ENCODE results near the gene ZNF215.
"Not testable (repeated sequence)": the region's sequence is repeated elsewhere in the genome, so short reads cannot be mapped to it uniquely, and the experiment has no call there.

ZNF215 gene

DNA sequence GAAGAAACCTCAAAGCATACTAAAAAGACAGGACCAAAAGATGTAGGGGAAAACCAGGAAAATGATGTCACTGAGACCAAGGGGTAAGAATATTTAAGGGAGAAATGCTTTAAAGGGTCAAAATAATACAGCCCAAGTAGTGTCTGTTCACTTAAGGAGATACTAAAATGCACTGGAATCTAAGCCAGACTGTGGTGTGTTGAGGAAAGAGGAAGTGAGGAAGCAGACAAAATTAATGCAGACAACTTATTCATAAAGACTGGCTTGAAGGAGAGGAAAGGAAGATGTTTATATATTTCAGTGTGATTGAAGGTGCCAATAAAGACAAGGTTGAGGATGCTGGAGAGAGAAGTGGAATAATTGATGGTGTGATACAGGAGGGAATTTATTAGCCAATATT lies 15.7 kb downstream of the ZNF215 start:
- no peak for DNase-seq (ENCODE audit: low read depth)

DNA sequence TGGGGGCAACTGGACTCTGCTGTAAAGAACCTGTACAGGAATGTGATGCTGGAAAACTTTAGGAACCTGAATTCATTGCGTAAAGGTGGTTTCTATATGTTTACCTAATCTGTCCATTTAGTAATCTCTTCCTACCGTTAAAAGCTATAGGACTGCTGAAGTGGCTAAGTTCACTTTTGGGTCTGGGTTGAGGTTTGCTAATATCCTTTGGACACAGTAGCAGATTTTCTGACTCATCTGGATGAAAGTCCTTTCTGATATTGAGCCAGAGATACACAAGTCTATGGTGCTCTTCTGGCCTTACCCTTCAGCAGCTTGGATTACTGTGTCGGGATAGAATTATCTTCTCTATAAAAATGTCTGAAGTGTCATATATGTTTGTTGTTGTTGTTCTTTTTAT lies 16.9 kb downstream of the ZNF215 start:
- no peak for DNase-seq (ENCODE audit: low read depth)

DNA sequence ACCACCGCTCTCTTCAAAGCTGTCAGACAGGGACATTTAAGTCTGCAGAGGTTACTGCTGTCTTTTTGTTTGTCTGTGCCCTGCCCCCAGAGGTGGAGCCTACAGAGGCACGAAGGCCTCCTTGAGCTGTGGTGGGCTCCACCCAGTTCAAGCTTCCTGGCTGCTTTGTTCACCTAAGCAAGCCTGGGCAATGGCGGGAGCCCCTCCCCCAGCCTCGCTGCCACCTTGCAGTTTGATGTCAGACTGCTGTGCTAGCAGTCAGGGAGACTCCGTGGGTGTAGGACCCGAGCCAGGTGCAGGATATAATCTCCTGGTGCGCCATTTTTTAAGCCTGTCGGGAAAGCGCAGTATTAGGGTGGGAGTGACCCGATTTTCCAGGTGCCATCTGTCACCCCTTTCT lies 28.0 kb downstream of the ZNF215 start:
- DNase-seq (ENCODE audit: low read depth), result not testable (repeated sequence)

DNA sequence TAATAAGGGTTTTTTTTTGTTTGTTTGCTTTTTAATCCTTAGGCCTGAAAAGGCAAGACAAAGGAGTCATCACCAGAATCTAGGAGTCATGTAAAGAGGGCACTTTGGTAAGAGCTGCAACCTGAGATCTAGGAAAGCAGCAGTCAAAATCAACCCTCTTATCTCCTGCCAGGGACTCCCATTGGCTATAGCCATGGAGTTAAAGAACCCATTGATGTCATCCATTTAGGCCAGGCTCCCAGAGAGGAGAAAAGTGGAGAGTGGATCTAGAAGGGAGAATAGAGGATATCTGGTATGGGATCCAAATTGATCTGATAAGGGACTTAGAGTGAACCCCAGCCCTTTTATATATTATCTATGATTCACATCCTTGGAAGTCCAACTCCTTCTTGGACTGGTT lies 35.9 kb downstream of the ZNF215 start:
- no peak for DNase-seq (ENCODE audit: low read depth)

DNA sequence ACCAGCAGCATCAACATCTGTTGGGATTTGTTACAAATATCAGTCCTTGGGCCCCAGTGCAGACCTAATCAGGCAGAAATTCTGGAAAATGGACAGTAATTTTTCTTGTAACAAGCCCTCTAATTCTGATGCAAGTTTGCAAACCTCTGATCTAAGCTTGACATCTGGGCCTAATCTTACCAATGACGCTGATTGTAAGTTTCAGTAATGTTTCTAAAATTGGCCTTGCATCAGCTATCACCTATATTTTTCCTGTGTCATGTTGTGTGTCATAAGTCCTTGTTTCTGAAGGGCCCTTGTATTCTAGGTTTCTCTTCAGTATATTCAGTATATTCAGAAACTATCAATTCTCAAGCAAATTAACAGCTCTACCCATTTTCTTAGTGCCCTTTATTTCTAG lies 36.4 kb downstream of the ZNF215 start:
- DNase-seq (ENCODE audit: low read depth), result no peak

DNA sequence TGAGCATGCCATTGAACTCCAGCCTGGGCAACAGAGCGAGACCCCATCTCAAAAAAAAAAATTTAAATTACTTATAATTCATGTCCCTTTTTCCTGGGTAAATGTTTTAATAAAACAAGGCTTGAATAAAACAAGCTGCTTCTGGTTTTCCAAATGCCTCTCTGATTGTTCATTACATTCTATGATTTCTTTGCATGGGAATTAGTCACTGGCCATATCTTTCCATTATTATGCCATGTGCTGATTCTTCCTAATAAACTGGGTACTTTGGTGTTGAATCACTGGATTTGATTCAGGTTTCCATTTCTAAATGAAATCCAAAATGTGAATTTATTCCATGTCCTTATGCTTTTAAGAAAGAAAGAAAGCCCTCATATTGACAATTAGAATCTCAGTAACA lies 42.6 kb downstream of the ZNF215 start:
- DNase-seq (ENCODE audit: low read depth), result no peak

DNA sequence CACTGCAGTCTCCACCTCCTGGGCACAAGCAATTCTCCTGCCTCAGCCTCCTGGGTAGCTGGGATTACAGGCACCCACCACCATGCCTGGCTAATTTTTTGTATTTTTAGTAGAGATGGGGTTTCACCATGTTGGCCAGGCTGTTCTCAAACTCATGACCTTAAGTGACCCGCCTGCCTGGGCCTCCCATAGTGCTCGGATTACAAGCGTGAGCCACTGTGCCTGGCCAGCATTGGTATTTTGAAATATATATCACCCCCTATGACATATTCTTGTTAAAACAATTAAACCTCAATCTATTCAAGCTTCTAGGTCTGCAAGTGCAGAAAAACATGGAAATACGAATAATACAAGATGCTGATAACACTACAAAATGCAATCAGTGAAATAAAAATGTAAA lies 43.6 kb downstream of the ZNF215 start:
- DNase-seq (ENCODE audit: low read depth), result not testable (repeated sequence)

DNA sequence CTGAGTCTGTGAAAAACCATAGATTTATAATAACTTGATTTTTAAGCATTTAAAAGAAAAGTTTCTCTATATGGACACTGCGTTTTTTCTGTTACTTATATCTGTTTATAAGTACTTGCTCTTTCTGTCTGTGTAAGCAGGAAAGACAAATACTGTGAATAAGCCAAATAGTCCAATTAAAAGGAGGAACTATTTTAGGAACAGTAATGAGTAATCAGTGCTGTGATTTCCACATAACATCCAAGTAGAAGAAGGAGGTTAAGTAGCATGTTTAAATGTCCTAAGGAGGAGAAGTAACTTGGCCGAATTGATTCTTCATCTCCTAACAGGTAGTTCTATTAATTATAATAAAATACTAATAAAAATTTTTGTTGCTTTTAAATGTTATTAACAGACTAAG lies 53.1 kb downstream of the ZNF215 start:
- DNase-seq (ENCODE audit: low read depth), result no peak

DNA sequence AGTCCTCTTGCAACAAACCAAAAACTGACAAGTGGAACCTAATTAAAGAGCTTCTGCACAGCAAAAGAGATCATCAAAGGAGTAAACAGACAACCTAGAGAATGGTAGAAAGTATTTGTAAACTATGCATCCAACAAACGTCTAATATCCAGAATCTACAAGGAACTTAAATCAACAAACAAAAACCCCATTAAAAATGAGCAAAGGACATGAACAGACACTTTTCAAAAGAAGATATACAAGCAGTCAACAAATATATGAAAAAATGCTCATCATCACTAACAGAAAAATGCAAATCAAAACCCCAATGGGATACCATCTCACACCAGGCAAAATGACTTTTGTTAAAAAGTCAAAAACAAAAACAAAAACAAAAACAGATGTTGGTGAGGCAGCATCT lies 60.3 kb downstream of the ZNF215 start:
- DNase-seq (ENCODE audit: low read depth), result no peak

DNA sequence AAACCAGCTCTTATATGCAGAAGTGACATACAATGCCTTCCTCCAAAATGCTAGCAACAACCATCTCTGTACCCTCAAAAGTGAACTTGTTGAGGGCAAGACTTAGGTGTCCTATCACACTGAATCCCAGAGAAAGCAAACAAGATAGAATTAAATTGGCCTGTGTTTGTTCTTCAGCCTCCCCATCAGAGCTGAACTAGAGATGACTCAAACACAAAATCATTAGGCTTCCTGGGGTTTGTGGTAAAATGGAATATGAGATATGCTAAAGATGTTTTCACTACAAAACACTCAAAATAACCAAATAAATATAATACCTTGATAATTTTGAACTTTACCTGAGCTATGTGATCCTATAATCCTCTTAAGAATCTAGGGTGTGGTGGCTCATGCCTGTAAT lies 62.3 kb downstream of the ZNF215 start:
- no peak for DNase-seq (ENCODE audit: low read depth)

DNA sequence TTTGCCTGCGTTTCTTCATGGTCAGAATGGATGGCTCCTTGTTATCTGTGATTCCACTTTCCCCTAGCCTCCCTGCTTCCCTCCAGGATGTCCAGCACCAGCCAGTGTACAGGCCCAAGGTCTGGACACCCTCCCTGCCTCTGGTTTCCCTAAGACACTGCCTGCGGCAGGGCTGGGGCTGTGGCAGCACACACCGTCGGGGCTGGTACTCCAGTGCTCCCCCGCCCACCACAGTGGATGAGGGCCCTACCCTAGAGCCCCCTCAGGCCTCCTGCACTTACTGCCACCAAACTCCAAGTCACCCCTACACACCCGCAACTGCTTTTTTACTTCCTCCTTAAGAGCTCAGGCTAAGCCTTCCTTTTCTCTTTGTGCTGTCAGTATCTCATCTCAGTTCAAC lies 65.0 kb downstream of the ZNF215 start:
- no peak for DNase-seq (ENCODE audit: low read depth)

DNA sequence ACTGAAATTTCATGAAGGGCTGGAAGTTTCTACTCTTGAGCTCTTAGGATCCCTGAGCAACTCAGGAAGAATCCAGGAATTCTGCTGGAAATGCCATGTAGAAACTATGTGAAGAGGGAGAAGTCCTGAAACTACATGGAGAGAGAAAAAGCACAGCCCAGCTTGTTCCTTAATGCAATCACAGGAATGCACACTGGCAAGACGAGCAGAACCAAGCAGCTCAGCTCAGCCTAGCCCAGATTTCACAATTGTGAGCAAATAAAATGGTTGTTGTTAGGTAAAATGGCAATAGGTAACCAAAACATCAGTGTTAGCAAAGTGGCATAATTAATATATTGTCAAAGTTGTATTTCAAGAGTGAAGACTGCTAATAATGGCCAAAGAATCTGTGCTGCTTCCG lies 65.8 kb downstream of the ZNF215 start:
- DNase-seq (ENCODE audit: low read depth), result no peak

DNA sequence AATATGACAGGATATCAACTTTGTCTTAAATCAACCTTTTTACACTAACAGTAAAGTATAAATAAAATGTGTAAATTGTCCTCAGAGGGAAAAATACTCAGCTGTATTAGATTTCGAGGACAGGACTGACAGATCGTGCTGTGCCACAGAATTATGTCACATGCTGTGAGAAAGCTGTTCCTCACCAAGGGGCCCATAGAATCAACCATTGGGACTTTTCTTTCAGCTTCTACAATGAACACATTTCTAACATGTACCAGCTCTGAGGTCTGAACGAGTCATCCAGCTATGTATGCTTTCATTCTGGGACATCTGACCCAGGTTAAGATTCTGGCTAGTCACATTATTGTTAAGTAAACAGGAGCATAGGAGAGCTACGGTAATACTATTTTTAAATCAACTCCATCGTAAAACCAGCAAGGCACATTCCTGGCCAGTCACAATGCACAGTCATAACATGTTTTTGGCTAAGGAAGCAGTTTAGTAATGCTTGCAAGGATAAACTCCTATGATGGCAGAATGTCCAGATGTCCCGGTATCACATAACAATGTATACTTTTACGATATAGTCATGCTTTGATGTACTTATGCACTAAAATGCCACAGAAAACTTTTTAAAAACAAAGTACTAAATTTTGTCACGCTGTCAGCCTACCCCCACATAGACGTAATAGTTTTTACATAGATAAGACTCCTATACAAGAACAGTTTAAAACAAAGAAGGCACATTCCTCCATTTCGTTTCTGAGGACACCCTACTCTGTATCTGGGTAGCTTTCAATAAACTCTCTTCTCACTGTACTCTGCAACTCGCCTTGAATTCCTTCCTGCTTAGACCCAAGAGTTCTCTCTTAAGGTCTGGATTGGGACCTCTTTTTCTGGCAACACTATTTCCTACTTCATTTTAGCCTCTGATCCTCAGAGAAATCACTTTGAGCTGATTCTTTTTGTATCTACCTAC lies 66.5 kb downstream of the ZNF215 start:
- DNase-seq (ENCODE audit: low read depth), result peak; percentile 79

DNA sequence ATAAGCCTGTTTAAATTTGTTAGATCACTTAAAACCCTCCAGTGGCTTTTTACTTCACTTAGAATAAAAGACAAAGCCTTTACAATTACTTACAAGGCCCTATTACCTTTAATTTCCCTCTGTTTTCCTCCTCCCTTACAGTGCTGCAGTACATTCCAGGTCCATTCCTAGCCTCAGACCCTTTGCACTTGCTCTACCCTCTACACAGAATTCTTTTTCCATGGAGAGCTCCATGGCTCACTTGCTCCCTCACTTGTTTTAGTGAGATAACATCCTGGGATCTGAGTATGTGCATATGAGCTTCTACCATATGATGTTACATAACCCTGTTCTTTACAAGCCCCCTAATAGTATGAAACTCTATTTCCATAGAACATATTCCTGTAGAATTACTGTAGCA lies 69.5 kb downstream of the ZNF215 start:
- no peak for DNase-seq (ENCODE audit: low read depth)

DNA sequence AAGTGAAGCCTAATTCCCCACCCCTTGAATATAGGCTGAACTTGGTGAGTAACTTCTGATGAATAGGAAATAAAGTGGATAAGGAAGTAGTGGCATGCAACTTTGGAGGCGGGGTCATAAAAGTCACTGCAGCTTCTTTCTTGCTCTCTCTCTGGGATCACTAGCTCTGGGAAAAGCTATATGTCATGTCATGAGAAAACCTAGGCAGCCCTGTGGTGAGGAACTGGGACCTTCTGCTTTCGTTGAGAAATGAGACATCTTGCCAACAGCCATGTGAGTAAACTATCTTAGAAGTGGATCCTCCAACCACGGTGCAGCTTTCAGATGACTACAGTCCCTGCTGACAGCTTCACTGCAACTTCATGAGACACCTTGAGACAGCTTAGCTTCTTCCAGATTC lies 78.3 kb downstream of the ZNF215 start:
- no peak for DNase-seq (ENCODE audit: low read depth)
